ENCODE measurements around the gene L1CAM. TPM values are rescaled to one million over a fixed set of nuclear protein-coding genes. Genes with fewer than 3 reads are reported as not detected.

The L1CAM gene
- total RNA-seq, 2 donors from 2014 or later, result 3.7 to 8.8 TPM

GRCh38 chrX:153906126-153906917, 20.3 kb upstream of the L1CAM start:
- ATAC-seq, result peak; percentile 7
- DNase-seq, result peak in 1 of 2 donors; percentile 20
- intact Hi-C loops (cut with DNase I, micrococcal nuclease), result no loop called here

GRCh38 chrX:153905481-153906095, 19.6 kb upstream of the L1CAM start:
- ATAC-seq (no peak), DNase-seq (no peak)
- intact Hi-C loops (cut with DNase I, micrococcal nuclease), result no loop called here

GRCh38 chrX:153903991-153904957, 18.3 kb upstream of the L1CAM start, which contains the start of gene AVPR2:
Gene AVPR2, plus strand, starts transcription at chrX:153904673. Its CDS starts 473 bp downstream, at chrX:153905146.
- DNase-seq, result no peak
- no peak for ATAC-seq
- intact Hi-C loops (cut with DNase I, micrococcal nuclease), result no loop called here

- DNase-seq (no peak), ATAC-seq (peak; percentile 29)
- intact Hi-C loops (cut with DNase I, micrococcal nuclease), result no loop called here
Measured at GRCh38 chrX:153903238-153903980, 17.4 kb upstream of the L1CAM start.

DNA sequence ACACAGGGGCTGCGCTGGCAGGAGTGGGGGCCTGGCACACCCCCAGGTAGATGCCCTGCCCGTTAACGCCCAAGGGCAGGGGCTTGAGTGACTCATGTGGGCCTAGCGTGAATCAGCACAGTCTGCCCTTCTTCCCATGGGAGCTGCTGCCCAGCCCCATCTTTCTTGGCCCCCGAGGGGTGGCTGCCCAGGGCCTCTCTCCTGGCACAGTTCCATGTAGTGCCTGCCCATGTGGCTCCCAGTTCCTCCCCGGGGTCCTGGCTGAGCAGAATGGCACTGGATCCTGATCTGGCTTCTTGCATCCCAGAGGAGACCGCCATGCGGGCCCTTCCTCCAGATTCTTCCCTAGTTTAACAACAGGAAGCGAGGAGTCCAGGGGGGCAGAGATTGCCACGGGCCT, 16.4 kb upstream of the L1CAM start:
- DNase-seq (no peak), ATAC-seq (no peak)
- intact Hi-C loops (cut with DNase I, micrococcal nuclease), result no loop called here

DNA sequence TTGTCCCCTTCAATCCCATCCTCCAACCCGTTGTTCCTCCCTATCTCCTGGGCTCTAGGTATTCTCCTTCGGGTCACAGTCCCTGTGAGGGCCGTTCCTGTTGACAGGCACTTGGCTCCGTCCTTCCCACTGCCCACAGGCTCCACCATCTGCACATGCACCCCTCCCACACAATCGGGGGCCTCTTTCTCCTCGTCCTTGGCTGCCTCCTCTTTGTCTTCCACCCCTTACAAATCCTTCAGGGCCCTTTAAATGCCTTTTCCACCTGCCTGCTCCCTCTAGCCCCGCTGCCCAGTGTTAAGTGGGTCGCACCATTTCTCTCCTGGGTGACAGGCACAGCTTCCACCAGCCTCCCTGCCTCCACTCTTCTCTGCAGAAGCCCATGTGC, 15.8 kb upstream of the L1CAM start:
- DNase-seq (no peak), ATAC-seq (no peak)
- intact Hi-C loops (cut with DNase I, micrococcal nuclease), result no loop called here

- DNase-seq (peak; percentile 41 to 56), ATAC-seq (peak; percentile 52)
- intact Hi-C loops (cut with DNase I, micrococcal nuclease), result no loop called here
Measured at GRCh38 chrX:153900831-153901752, 15.1 kb upstream of the L1CAM start.

GRCh38 chrX:153897899-153898298, 11.9 kb upstream of the L1CAM start:
- ATAC-seq (no peak), DNase-seq (no peak)
- intact Hi-C loops (cut with DNase I, micrococcal nuclease), result no loop called here

- no peak for DNase-seq
- intact Hi-C loops (cut with DNase I, micrococcal nuclease), result no loop called here
- ATAC-seq, result no peak
Measured at GRCh38 chrX:153889123-153889522, 3.1 kb upstream of the L1CAM start.

GRCh38 chrX:153888344-153888743, 2.4 kb upstream of the L1CAM start:
- intact Hi-C loops (cut with DNase I, micrococcal nuclease), result no loop called here
- ATAC-seq (no peak), DNase-seq (no peak)

DNA sequence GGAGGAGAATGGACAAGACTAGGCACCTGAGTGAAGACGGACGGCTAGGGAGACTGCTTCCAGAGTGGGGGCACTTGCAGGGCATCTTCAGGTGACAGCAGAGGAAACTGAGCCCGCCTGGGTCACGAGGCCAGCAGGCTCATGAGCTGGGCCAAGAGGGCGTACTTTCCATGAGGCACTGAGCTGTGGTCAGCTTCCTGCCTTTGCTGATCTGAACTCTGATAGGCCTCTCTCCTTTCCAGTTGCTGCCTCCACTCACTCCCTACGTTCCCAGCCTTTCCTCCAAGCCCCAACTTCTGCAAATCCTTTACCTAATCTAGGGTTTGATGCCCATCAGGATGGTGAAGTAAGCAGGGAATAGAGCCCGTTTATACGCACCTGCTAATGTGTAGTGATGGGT, 1.4 kb upstream of the L1CAM start:
- intact Hi-C loops (cut with DNase I, micrococcal nuclease), result no loop called here
- DNase-seq, result no peak
- no peak for ATAC-seq

DNA sequence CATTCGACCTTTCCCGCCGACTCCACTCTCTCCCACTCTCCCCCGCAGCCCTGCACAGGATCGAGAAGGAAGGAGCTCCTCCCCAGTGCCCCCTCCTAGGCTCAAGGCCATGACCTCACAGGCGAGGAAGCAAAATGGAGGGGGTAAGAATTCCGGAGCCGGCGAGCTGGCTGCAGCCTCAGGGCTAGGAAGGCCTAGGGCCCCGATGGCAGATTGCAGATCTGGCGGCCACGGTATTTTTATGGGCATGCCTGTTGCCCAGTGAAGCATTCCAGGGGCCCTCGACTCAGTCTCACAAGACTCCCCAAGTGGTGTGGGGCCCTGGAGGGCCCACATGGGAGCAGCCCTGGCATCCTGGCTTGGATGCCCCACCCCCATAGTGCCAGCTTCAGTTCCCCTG, 942 bp upstream of the L1CAM start:
- no peak for ATAC-seq
- intact Hi-C loops (cut with DNase I, micrococcal nuclease), result no loop called here
- no peak for DNase-seq

DNA sequence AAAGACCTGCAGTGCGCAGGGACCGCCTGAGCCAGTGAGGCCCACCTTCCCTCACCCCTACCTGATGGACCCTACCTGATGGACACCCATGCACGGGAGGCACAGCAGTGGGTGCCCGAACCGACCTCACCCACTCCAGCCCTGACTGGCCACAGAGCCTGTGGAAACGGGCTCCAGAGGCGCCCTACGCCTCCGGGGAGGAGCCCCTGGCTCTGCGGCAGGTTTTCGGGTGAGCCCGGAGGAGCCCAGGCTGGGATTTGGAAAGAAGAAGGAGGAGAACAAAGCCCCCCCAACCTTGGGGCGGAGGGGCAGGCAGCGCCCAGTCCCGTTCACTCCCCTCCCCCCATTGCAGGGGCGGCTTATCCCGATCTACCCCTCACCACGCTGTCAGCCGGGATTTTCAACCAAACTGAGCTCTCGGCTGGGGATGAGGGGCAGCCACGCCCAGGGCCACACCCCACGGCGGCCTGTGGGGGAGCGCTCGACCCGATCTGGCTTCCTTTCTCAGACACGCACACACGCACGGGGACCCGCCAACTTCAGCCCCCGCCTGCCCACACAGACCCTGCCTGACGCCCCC, 675 bp downstream of the L1CAM start:
- intact Hi-C loops (cut with DNase I, micrococcal nuclease), result no loop called here
- DNase-seq (no peak), ATAC-seq (no peak)

GRCh38 chrX:153884590-153884989, 1.4 kb downstream of the L1CAM start:
- no peak for ATAC-seq
- intact Hi-C loops (cut with DNase I, micrococcal nuclease), result no loop called here
- no peak for DNase-seq

- no peak for ATAC-seq
Measured at GRCh38 chrX:153884136-153884535, 1.8 kb downstream of the L1CAM start.

DNA sequence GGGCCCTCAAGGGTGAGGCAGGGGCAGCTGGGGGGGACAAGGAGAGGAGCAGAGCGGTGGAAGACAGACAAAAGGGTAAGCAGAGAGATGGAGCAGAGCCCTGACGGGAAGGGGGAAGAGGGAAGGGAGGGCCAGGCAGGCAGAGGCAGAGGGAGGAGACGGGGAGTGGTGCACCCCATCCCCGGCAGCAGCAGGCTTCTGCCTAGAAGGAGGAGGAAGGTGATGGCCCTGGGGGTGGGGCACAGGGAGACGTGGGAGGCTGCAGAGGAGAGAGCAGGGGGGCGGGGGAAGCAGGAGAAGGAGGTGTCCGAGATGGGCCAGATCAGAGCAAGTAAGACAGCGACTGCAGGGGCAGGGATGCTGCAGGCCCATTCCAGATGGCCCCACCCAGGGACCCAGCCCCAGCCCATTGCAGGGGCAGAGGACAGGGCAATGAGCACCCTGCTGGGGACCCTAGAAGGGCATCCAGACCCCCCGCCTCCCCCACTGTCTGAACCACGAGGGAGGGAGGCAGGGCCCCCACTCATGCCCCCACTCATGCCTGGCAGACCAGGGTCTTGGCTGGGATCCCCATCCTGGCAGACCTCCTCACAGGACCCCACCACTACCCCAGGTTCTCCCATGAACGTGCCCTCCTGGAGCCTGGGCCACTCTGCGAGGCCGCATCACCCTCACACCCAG, 2.7 kb downstream of the L1CAM start:
- no peak for DNase-seq
- intact Hi-C loops (cut with DNase I, micrococcal nuclease), result no loop called here
- no peak for ATAC-seq

More at GRCh38 chrX:153884136-153884535, 1.8 kb downstream of the L1CAM start:
- intact Hi-C loops (cut with DNase I, micrococcal nuclease), result no loop called here
- DNase-seq, result no peak

DNA sequence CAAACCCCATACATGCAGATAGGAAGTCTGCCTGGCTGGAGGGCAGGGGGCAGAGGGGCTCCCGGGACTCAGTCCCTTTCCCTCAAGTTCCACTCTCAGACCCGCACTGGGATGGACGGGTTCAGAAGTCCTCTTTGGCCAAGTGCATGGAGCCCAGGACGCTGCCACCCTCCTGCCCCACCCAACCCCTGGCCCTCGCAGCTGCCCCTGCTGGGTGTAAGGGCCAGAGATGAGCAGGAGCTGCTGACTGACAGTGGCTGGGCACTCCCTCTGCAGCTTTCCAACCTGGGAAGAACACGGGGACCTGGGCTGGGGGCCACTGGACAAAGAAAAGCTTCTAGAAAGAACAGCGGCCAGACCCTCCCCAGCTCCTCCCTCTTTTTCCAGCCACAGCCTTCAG, 3.4 kb downstream of the L1CAM start:
- ATAC-seq (no peak), DNase-seq (no peak)
- intact Hi-C loops (cut with DNase I, micrococcal nuclease), result no loop called here
